SK-N-SH (cell line): Measurements from ENCODE around the gene FOXA2. TPM values are rescaled to one million over a fixed set of nuclear protein-coding genes. Genes with fewer than 3 reads are reported as not detected.

Experiments
- CTCF ChIA-PET: fragments of 300-600, 350-600 bp; formaldehyde crosslinking; extraction: SDS; loops from one replicate; lab custom pipeline; 2021; lab: Yijun Ruan, JAX
- POLR2A ChIA-PET: fragments of 350-600 bp; sonication (Branson Sonifier 250); formaldehyde crosslinking; extraction: SDS; loops from one replicate; lab custom pipeline; 2020; ENCODE audit warnings: antibody characterized with exemption, inconsistent platforms; lab: Yijun Ruan, JAX
- DNase-seq: peaks from one replicate; pipeline ENCODE4 v3.0.0; 2012
- H2AFZ ChIP-seq: fragments of 200-600 bp; sonication (generic); 2 replicates; pipeline ENCODE4 v1.8.1; 2016; ENCODE audit warnings: antibody characterized with exemption, mild to moderate bottlenecking, low read depth
- H3F3A ChIP-seq: fragments of 200-600 bp; sonication (generic); replicated peaks from 2 replicates; pipeline ENCODE3; 2016; ENCODE audit warnings: antibody characterized with exemption, mild to moderate bottlenecking; ENCODE audit not compliant: insufficient read depth
- H3K27ac ChIP-seq, 2 experiments: fragments of 200-500 bp in 1 of 2; fragments of 200-600 bp in 1 of 2; sonication (Bioruptor generic) in 1 of 2; sonication (generic), shearing (Covaris generic) in 1 of 2; 2 replicates each; pipeline versions ENCODE4 v1.5.1 to v1.6.1; 2014 to 2016; ENCODE audit warnings: low read depth in 2 of 2, inconsistent platforms in 1 of 2, low read length in 1 of 2, mild to moderate bottlenecking in 1 of 2, mixed read lengths in 1 of 2
- H3K27me3 ChIP-seq: fragments of 200-600 bp; sonication (generic), shearing (Covaris generic); 2 replicates; pipeline ENCODE4 v1.6.1; 2016; ENCODE audit warnings: mixed run types; ENCODE audit not compliant: insufficient read depth
- H3K36me3 ChIP-seq, 2 experiments: fragments of 200-500 bp in 1 of 2; fragments of 200-600 bp in 1 of 2; sonication (Bioruptor generic) in 1 of 2; sonication (generic) in 1 of 2; replicated peaks in 1 of 2; 2 replicates each; pipeline versions ENCODE3 to v1.5.1; 2014 to 2016; ENCODE audit warnings: low read length in 1 of 2, mild to moderate bottlenecking in 1 of 2; ENCODE audit not compliant: insufficient read depth in 2 of 2, control insufficient read depth in 1 of 2
- H3K4me1 ChIP-seq, 2 experiments: fragments of 200-500 bp in 1 of 2; fragments of 200-600 bp in 1 of 2; sonication (Bioruptor generic) in 1 of 2; sonication (generic), shearing (Covaris generic) in 1 of 2; 2 replicates each; pipeline versions ENCODE4 v1.5.1 to v1.6.1; 2014 to 2016; ENCODE audit warnings: low read depth in 1 of 2, low read length in 1 of 2, mixed run types in 1 of 2; ENCODE audit not compliant: insufficient read depth in 2 of 2, control insufficient read depth in 1 of 2
- H3K4me2 ChIP-seq: fragments of 200-600 bp; sonication (generic), shearing (Covaris generic); 2 replicates; pipeline ENCODE4 v1.6.1; 2017; ENCODE audit warnings: mixed run types
- H3K4me3 ChIP-seq, 2 experiments: fragments of 200-500 bp in 1 of 2; fragments of 200-600 bp in 1 of 2; sonication (Bioruptor generic) in 1 of 2; sonication (generic), shearing (Covaris generic) in 1 of 2; 2 replicates each; pipeline versions ENCODE4 v1.5.1 to v1.8.1; 2014 to 2016; ENCODE audit warnings: low read depth in 2 of 2, inconsistent platforms in 1 of 2, low read length in 1 of 2, mild to moderate bottlenecking in 1 of 2, mixed read lengths in 1 of 2, moderate library complexity in 1 of 2
- H3K79me2 ChIP-seq: fragments of 200-600 bp; sonication (generic); 2 replicates; pipeline ENCODE4 v1.8.1; 2017; ENCODE audit warnings: mild to moderate bottlenecking; ENCODE audit not compliant: insufficient read depth
- H3K9ac ChIP-seq: fragments of 200-600 bp; sonication (generic); 2 replicates; pipeline ENCODE4 v1.6.1; 2017; ENCODE audit warnings: mixed run types
- H3K9me2 ChIP-seq: fragments of 200-600 bp; sonication (generic); 2 replicates; pipeline ENCODE4 v1.6.1; 2017; ENCODE audit warnings: mixed run types
- H3K9me3 ChIP-seq: fragments of 200-600 bp; sonication (generic); 2 replicates; pipeline ENCODE4 v1.6.1; 2017; ENCODE audit warnings: mixed run types, mild to moderate bottlenecking, moderate library complexity
- H4K20me1 ChIP-seq: fragments of 200-600 bp; sonication (generic); 2 replicates; pipeline ENCODE4 v1.6.1; 2017; ENCODE audit warnings: mild to moderate bottlenecking, mixed run types; ENCODE audit not compliant: insufficient read depth
- CHD2 ChIP-seq: fragments of 150-350 bp; IDR thresholded peaks from 2 replicates; pipeline ENCODE4 v1.6.1; 2018; ENCODE audit warnings: low read length; ENCODE audit not compliant: partially characterized antibody
- EZH2phosphoT487 ChIP-seq: fragments of 200-600 bp; sonication (generic); IDR thresholded peaks from 2 replicates; pipeline ENCODE4 v1.6.1; 2017; ENCODE audit warnings: low read depth, mixed run types, mild to moderate bottlenecking, antibody characterized with exemption, moderate library complexity, borderline replicate concordance
- FOXJ3 ChIP-seq: sonication (generic); formaldehyde crosslinking; IDR thresholded peaks from 2 replicates; pipeline ENCODE4 v1.5.1; 2020; ENCODE audit warnings: mild to moderate bottlenecking, missing genetic modification reagents
- GABPA ChIP-seq: IDR thresholded peaks from 2 replicates; pipeline ENCODE4 v1.4.0; 2012; ENCODE audit warnings: low read depth, mild to moderate bottlenecking
- GATA2 ChIP-seq: sonication (generic); formaldehyde crosslinking; IDR thresholded peaks from 2 replicates; pipeline ENCODE4 v1.5.0; 2020; ENCODE audit warnings: mild to moderate bottlenecking, missing genetic modification reagents
- IRF3 ChIP-seq: fragments of 150-350 bp; IDR thresholded peaks from 2 replicates; pipeline ENCODE4 v1.6.1; 2016; ENCODE audit warnings: mild to moderate bottlenecking, low read depth, low read length
- JUND ChIP-seq: IDR thresholded peaks from 2 replicates; pipeline ENCODE4 v1.4.0; 2012
- NRF1 ChIP-seq: IDR thresholded peaks from 2 replicates; pipeline ENCODE4 v1.6.1; 2012; ENCODE audit warnings: low read depth, mild to moderate bottlenecking, low read length
- PBX3 ChIP-seq: IDR thresholded peaks from 2 replicates; pipeline ENCODE4; 2012
- POLR2AphosphoS5 ChIP-seq: IDR thresholded peaks from 2 replicates; pipeline ENCODE4 v1.6.1; 2012; ENCODE audit warnings: low read depth, low read length
- RAD21 ChIP-seq: IDR thresholded peaks from 2 replicates; pipeline ENCODE4 v1.6.1; 2012; ENCODE audit warnings: mild to moderate bottlenecking, low read length
- REST ChIP-seq: IDR thresholded peaks from 2 replicates; pipeline ENCODE4 v1.6.1; 2012; ENCODE audit warnings: mild to moderate bottlenecking, low read depth, low read length, moderate library complexity
- SMC3 ChIP-seq: IDR thresholded peaks from 2 replicates; pipeline ENCODE4 v1.6.1; 2012; ENCODE audit warnings: low read depth, low read length, improper control_type of control experiment
- TCF12 ChIP-seq: IDR thresholded peaks from 2 replicates; pipeline ENCODE4 v1.4.0; 2012
- USF1 ChIP-seq: IDR thresholded peaks from 2 replicates; pipeline ENCODE4 v1.4.0; 2012; ENCODE audit warnings: low read depth, borderline replicate concordance
- YY1 ChIP-seq: IDR thresholded peaks from 2 replicates; pipeline ENCODE4 v1.4.0; 2012; ENCODE audit warnings: low read depth, mild to moderate bottlenecking
- ZBTB33 ChIP-seq: IDR thresholded peaks from 2 replicates; pipeline ENCODE4 v1.4.0; 2012; ENCODE audit warnings: low read depth, borderline replicate concordance
- WGBS: methylation state at CpG from one replicate; pipeline ENCODE4 v1.1.6; 2017; ENCODE audit warnings: low lambda C conversion rate; 5-methylcytosine and 5-hydroxymethylcytosine counted together
- polyA plus RNA-seq, 3 experiments: library from polyadenylated mRNA; depleted of rRNA; stranded (reverse); fragments of >200 nt; gene quantifications; 2 replicates each; pipeline ENCODE4 v1.2.3, GENCODE V29; 2012

The FOXA2 gene
- polyA plus RNA-seq, 1 of the 3 experiments (the other 2 are of a cell fraction): not detected

DNA sequence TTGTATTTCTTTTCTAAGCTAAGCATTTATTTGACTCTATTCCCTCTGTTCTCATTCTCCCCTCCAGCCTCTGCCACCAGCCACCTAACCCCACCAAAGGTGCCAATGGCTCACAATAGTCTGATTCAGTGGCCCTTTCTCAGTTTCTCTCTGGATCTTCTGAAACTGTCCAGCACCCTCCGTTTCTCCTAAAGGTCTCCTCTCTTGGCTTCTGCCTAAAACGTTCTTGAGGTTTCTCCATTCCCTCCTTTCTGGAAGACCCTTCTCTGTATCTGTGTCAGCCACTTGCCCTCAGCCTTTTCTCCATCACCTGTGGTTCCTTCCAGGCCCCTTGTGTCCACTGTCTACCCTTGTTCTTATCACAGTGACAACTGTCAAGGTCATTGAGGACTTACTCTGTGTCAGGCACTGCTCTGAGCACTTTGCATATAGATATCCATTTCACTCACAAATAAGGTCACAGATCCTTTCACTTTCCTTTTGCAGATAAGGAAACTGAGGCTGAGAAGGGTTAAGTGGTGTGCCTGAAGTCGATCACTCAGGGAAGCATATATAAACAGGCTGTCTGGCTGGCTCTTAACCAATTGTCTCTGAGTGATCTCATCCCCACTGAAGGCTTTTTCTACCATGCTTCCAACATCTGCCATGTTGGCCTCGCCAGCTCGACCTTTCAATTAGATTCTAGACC is 48.1 kb downstream of the FOXA2 start:
- no peak overlapping the region for H3K27ac ChIP-seq
- no peak overlapping the region for H2AFZ ChIP-seq
- H3K4me3 ChIP-seq: no peak overlapping the region
- no peaks in the 10 kb centered on the region for H3K4me1 ChIP-seq
- no peak for TF ChIP-seq SMC3
- H3K9me3 ChIP-seq: no peaks in the 10 kb centered on the region
- H4K20me1 ChIP-seq: no peaks in the 10 kb centered on the region
- H3K9me2 ChIP-seq: no peaks in the 10 kb centered on the region
- H3K36me3 ChIP-seq: no peaks in the 10 kb centered on the region
- H3F3A ChIP-seq: no peaks in the 10 kb centered on the region
- H3K9ac ChIP-seq: no peak overlapping the region
- no peak for DNase-seq
- peaks cover 4% of the 10 kb centered on the region; the same call in 1 of the 2 replicates for H3K27me3 ChIP-seq
- no peak overlapping the region for H3K4me2 ChIP-seq
- H3K79me2 ChIP-seq: no peaks in the 10 kb centered on the region
- ChIA-PET CTCF (no interaction called here), POLR2A (no interaction called here)
- WGBS: 14% methylated on average over 5 of the region's 5 CpGs

GRCh38 chr20:22535483-22535882 is 48.9 kb downstream of the FOXA2 start:
- ChIA-PET CTCF (no interaction called here), POLR2A (no interaction called here)
- Histone ChIP-seq H4K20me1 (no peaks in the 10 kb centered on the region), H3K9me2 (no peaks in the 10 kb centered on the region), H2AFZ (no peak overlapping the region), H3F3A (no peaks in the 10 kb centered on the region), H3K4me3 (no peak overlapping the region), H3K9me3 (no peaks in the 10 kb centered on the region), H3K27ac (no peak overlapping the region), H3K36me3 (no peaks in the 10 kb centered on the region), H3K79me2 (no peaks in the 10 kb centered on the region), H3K9ac (no peak overlapping the region), H3K27me3 (peaks cover 4% of the 10 kb centered on the region; the same call in 1 of the 2 replicates), H3K4me1 (no peaks in the 10 kb centered on the region), H3K4me2 (no peak overlapping the region)
- TF ChIP-seq JUND: no peak
- no peak for TF ChIP-seq USF1
- TF ChIP-seq GATA2: no peak
- no peak for TF ChIP-seq TCF12
- TF ChIP-seq RAD21: no peak
- no peak for TF ChIP-seq PBX3
- TF ChIP-seq FOXJ3 (CRISPR knock-in tag): no peak
- TF ChIP-seq REST: no peak
- no peak for TF ChIP-seq EZH2phosphoT487
- no peak for TF ChIP-seq IRF3
- TF ChIP-seq YY1: no peak
- no peak for TF ChIP-seq NRF1
- TF ChIP-seq SMC3: no peak
- TF ChIP-seq CHD2: no peak
- no peak for TF ChIP-seq POLR2AphosphoS5
- TF ChIP-seq GABPA: no peak
- no peak for TF ChIP-seq ZBTB33
- WGBS: 18% methylated on average over 5 of the region's 5 CpGs
- DNase-seq: no peak
